ENCODE data around the gene HOXD4.

The HOXD4 gene

DNA sequence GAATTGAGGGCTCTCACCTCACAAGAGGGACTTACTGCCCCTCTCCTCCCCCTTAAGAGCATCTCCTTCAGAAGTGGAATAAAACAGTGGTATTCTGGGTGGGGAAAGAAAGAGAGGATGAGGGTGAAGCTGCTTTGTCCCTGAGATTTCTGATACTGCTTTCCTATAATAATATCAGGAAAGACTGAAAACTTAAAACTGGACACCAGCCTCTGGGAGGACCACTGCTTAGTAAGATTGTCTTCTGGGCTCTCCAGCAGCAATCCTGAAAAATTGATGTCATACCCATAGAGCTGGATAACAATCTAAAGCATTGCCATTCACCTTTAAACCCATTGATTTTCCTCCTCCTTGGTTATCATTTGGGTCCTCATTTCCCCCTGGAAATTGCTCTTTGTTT is 4.7 kb upstream of the HOXD4 start:
- no peak overlapping the region for H3K4me3 ChIP-seq (ENCODE audit: low read depth, low read length)
- TF ChIP-seq, protein P1, sequence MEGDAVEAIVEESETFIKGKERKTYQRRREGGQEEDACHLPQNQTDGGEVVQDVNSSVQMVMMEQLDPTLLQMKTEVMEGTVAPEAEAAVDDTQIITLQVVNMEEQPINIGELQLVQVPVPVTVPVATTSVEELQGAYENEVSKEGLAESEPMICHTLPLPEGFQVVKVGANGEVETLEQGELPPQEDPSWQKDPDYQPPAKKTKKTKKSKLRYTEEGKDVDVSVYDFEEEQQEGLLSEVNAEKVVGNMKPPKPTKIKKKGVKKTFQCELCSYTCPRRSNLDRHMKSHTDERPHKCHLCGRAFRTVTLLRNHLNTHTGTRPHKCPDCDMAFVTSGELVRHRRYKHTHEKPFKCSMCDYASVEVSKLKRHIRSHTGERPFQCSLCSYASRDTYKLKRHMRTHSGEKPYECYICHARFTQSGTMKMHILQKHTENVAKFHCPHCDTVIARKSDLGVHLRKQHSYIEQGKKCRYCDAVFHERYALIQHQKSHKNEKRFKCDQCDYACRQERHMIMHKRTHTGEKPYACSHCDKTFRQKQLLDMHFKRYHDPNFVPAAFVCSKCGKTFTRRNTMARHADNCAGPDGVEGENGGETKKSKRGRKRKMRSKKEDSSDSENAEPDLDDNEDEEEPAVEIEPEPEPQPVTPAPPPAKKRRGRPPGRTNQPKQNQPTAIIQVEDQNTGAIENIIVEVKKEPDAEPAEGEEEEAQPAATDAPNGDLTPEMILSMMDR (IDR thresholded peaks at IDR 0.05; ENCODE audit: borderline replicate concordance, insufficient read depth, low read depth, low read length): no peak

DNA sequence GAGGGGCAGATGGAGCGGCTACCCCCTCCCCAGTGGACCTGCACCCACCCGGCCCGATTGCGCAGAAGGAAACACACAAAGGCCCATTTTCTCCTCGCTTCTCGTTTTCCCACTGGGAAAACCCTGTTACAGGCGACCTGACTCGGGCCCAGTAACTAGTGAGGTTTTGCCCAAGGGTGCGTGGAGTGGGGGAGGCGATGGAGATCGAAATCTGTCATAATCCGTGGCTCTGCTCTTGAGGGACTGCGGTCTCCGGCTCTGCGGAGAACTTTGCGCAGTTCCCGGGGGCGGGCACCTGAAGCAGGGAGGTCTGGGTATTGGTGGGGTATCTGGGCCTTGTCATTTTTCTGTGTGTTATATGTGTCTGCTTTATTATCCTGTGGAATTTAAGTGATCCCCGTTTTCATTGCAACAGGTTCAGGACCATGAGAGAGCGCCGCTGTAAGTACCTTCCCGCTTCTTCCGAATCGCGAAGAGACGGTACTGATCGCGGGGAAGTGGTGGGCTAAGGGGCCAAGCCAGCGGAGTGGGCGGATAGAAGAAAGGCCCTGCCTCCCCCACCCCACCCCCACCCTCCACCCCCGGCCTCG is 4.0 kb upstream of the HOXD4 start:
- no peak overlapping the region for H3K4me3 ChIP-seq (ENCODE audit: low read depth, low read length)
- TF ChIP-seq, protein P1 (IDR thresholded peaks at IDR 0.05; ENCODE audit: borderline replicate concordance, insufficient read depth, low read depth, low read length): no peak

DNA sequence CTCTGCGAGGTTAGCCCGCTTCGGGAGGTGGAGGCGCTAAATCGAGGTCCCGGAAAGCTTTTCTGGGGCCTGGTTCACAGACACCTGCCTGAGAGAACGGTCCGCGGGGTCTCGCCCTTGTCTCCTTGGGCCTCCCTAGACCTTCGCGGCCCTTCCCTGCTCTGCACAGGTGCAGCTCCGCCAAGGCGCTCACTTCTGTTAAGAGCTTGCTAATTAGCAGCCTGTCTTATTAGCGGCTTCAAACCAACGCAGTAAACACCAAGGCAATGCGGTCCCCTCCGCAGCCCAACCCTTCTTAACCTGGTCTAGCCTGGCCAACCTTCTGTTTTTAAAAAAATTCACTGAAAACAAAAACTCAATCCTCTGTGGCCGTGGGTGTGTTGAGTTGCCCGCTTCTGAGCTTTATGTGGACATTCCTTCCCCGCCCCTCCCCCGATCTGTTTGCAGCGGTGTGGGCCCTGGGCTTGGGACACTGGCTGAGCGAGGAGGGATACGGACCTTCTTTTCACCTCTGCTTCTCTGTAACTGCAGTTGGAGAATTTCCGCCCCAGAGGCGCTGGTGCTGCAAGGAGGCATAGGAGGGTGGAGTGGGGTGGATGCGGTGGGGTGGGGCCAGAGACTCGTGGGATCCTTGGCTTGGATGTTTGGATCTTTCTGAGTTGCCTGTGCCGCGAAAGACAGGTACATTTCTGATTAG is 3.4 kb upstream of the HOXD4 start:
- no peak overlapping the region for H3K4me3 ChIP-seq (ENCODE audit: low read depth, low read length)
- TF ChIP-seq, protein P1 (IDR thresholded peaks at IDR 0.05; ENCODE audit: borderline replicate concordance, insufficient read depth, low read depth, low read length): no peak

DNA sequence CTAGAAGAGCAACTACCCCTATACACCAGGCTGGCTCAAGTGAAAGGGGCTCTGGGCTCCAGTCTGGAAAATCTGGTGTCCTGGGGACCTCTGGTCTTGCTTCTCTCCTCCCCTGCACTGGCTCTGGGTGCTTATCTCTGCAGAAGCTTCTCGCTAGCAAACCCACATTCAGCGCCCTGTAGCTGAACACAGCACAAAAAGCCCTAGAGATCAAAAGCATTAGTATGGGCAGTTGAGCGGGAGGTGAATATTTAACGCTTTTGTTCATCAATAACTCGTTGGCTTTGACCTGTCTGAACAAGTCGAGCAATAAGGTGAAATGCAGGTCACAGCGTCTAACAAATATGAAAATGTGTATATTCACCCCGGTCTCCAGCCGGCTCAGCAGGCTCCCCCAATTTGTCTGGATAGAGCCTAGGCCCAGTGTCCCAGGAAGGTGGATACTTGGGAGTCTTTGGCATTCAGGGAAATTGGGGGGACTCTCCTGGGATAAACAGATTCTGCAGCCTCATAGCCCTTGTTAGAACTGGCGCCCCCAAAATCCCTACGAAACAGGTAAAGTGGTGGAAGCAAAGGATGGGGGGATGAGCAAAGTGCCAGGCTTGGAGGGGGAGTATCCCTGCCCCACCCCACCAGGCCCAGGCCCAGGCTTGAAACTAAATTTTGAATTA is 2.5 kb upstream of the HOXD4 start:
- TF ChIP-seq, protein P1 (IDR thresholded peaks at IDR 0.05; ENCODE audit: borderline replicate concordance, insufficient read depth, low read depth, low read length): no peak
- H3K4me3 ChIP-seq (ENCODE audit: low read depth, low read length): no peak overlapping the region

DNA sequence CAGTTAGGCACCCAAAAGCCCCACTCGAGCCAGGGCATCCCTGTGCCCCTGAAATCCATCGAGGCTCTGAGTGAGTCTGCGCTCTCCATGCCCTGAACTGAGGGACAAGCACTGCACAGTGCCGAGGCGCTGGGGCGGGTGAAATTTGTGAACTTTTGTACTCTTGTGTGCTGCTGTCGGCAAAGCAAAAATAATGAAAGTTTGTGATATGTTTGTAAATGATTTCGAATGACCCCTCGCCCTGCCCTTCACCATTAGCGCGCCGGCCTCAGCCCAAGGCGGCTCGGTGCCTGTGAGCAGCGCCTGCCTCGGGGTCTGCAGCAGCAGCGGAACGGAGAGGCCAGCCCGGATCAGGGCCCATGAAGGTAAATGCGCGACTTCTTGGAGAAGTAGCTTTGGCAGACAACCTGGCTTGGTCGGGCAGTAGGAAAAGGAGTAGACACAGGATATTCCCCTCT is 1.8 kb upstream of the HOXD4 start:
- no peak overlapping the region for H3K4me3 ChIP-seq (ENCODE audit: low read depth, low read length)
- TF ChIP-seq, protein P1 (IDR thresholded peaks at IDR 0.05; ENCODE audit: borderline replicate concordance, insufficient read depth, low read depth, low read length): no peak

DNA sequence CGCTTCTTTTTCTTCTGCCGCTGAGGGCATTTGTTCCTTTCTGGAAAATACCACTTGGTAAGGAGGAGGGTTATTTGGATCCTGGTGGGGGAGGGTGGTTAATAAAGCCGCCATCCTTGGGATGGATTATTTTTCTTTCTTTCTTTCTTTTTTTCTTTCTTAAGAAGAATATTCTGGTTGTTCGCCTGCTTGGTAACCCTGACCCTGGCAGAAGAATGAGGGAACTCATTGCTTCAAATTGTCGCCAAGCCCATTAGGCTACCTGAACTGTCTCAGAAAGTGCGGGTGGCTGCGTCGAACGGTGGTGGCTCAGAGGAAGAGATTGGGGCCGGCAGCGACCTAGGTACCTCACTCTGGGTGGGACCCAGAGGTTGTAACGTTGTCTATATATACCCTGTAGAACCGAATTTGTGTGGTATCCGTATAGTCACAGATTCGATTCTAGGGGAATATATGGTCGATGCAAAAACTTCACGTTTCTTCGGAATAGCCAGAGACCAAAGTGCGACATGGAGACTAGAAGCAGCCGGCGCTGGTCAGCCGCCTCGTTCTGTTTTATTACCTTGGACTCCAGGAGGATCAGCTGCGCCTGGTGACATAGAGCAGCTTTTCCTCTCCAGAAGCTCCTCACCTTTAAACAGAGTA is 1.3 kb upstream of the HOXD4 start:
- no peak overlapping the region for H3K4me3 ChIP-seq (ENCODE audit: low read depth, low read length)
- TF ChIP-seq, protein P1 (IDR thresholded peaks at IDR 0.05; ENCODE audit: borderline replicate concordance, insufficient read depth, low read depth, low read length): no peak

Measured in GM12875 (cell line).